ENCODE measurements around the gene IFIT1B.
"Not testable (repeated sequence)": the region's sequence is repeated elsewhere in the genome, so short reads cannot be mapped to it uniquely, and the experiment has no call there.

IFIT1B gene

GRCh38 chr10:89384474-89385340, 6.9 kb downstream of the IFIT1B start:
- DNase-seq, result peak; percentile 72 to 77

GRCh38 chr10:89388806-89389205, 10.9 kb downstream of the IFIT1B start:
- no peak for DNase-seq

GRCh38 chr10:89389254-89389653, 11.4 kb downstream of the IFIT1B start:
- DNase-seq, result no peak

- DNase-seq, result no peak
Measured at GRCh38 chr10:89390476-89391225, 12.8 kb downstream of the IFIT1B start.

- not testable (repeated sequence) for DNase-seq
Measured at GRCh38 chr10:89391226-89391576, 13.3 kb downstream of the IFIT1B start.

- DNase-seq, result peak; percentile 86 to 95
Measured at GRCh38 chr10:89391907-89392756, 14.3 kb downstream of the IFIT1B start, which contains the start of gene IFIT1. IFIT1 (plus strand) TSS chr10:89392623; CDS start chr10:89392713, 90 bp downstream.

- DNase-seq, result peak; percentile 24 to 42
Measured at GRCh38 chr10:89392974-89393373, 15.1 kb downstream of the IFIT1B start.

GRCh38 chr10:89393898-89394297, 16.0 kb downstream of the IFIT1B start:
- DNase-seq, result no peak

- DNase-seq, result no peak
Measured at GRCh38 chr10:89395141-89395540, 17.3 kb downstream of the IFIT1B start.

GRCh38 chr10:89398003-89398749, 20.3 kb downstream of the IFIT1B start:
- no peak for DNase-seq

- peak; percentile 79 to 90 for DNase-seq
Measured at GRCh38 chr10:89399956-89400355, 22.1 kb downstream of the IFIT1B start.

GRCh38 chr10:89403043-89403442, 25.2 kb downstream of the IFIT1B start:
- no peak for DNase-seq

- DNase-seq, result no peak
Measured at GRCh38 chr10:89404104-89405047, 26.5 kb downstream of the IFIT1B start.

- DNase-seq, result not testable (repeated sequence)
Measured at GRCh38 chr10:89406178-89406577, 28.3 kb downstream of the IFIT1B start.

- not testable (repeated sequence) for DNase-seq
Measured at GRCh38 chr10:89407792-89408191, 29.9 kb downstream of the IFIT1B start.

GRCh38 chr10:89409282-89409681, 31.4 kb downstream of the IFIT1B start:
- not testable (repeated sequence) for DNase-seq

- peak; percentile 75 to 80 for DNase-seq
Measured at GRCh38 chr10:89410551-89410950, 32.7 kb downstream of the IFIT1B start.

GRCh38 chr10:89411135-89411534, 33.3 kb downstream of the IFIT1B start:
- DNase-seq, result peak; percentile 43 to 44

GRCh38 chr10:89412276-89412675, 34.4 kb downstream of the IFIT1B start:
- DNase-seq, result not testable (repeated sequence)

- DNase-seq, result no peak
Measured at GRCh38 chr10:89413398-89413912, 35.6 kb downstream of the IFIT1B start.

Measured in inflammatory macrophage treated with lipopolysaccharide for 1 hour (primary cell).